PC-9 (cell line): ENCODE data around the gene FTO. TPM values are rescaled to one million over a fixed set of nuclear protein-coding genes. Genes with fewer than 3 reads are reported as not detected.

ENCODE experiments used
- BruUV-seq: library from RNA; stranded (reverse); fragments of 400-500 nt; replicated peaks from 2 replicates; lab custom pipeline; 2021; lab: Mats Ljungman, UMichigan
- CTCF ChIA-PET: fragments of 300-600 bp; sonication (Branson Sonifier 250); formaldehyde crosslinking; loops from one replicate; lab custom pipeline; 2022; ENCODE audit warnings: antibody characterized with exemption; lab: Charles Lee
- POLR2A ChIA-PET: fragments of 300-600 bp; sonication (Branson Sonifier 250); formaldehyde crosslinking; loops from one replicate; lab custom pipeline; 2022; ENCODE audit warnings: antibody characterized with exemption; ENCODE audit not compliant: unreplicated experiment; lab: Charles Lee
- DNase-seq, 2 experiments: peaks; one replicate each; pipeline versions ENCODE4 v3.0.0 to v3.0.0-alpha.2; 2015 to 2022; ENCODE audit warnings: mixed read lengths in 1 of 2
- H2AFZ ChIP-seq: fragments of 200-600 bp; sonication (generic); 2 replicates; pipeline ENCODE4 v1.8.1; 2017; ENCODE audit warnings: antibody characterized with exemption
- H3F3A ChIP-seq: fragments of 200-600 bp; sonication (generic); 2 replicates; pipeline ENCODE4 v1.8.1; 2017; ENCODE audit warnings: antibody characterized with exemption, mild to moderate bottlenecking, low read depth; ENCODE audit not compliant: insufficient read depth
- H3K27ac ChIP-seq: fragments of 200-600 bp; sonication (generic); 2 replicates; pipeline ENCODE4 v1.6.1; 2016; ENCODE audit warnings: mixed run types
- H3K27me3 ChIP-seq: fragments of 200-600 bp; sonication (generic); 2 replicates; pipeline ENCODE4 v1.6.1; 2016; ENCODE audit warnings: low read depth, mixed run types; ENCODE audit not compliant: insufficient read depth
- H3K36me3 ChIP-seq: fragments of 200-600 bp; sonication (generic); 2 replicates; pipeline ENCODE4 v1.6.1; 2016; ENCODE audit warnings: low read depth, mixed run types
- H3K4me1 ChIP-seq: fragments of 200-600 bp; sonication (generic); replicated peaks from 2 replicates; pipeline ENCODE4 v1.6.1; 2016; ENCODE audit warnings: mixed run types; ENCODE audit not compliant: insufficient read depth
- H3K4me2 ChIP-seq: fragments of 200-600 bp; sonication (generic); 2 replicates; pipeline ENCODE4 v1.6.1; 2017; ENCODE audit warnings: mixed run types
- H3K4me3 ChIP-seq: fragments of 200-600 bp; sonication (generic); 2 replicates; pipeline ENCODE4 v1.6.1; 2016; ENCODE audit warnings: mixed run types
- H3K79me2 ChIP-seq: fragments of 200-600 bp; sonication (generic); 2 replicates; pipeline ENCODE4 v1.6.1; 2017; ENCODE audit warnings: low read depth, mixed run types
- H3K9me2 ChIP-seq: fragments of 200-600 bp; sonication (generic); 2 replicates; pipeline ENCODE4 v1.8.1; 2017; ENCODE audit warnings: mild to moderate bottlenecking; ENCODE audit not compliant: insufficient read depth
- H3K9me3 ChIP-seq: fragments of 200-600 bp; sonication (generic); 2 replicates; pipeline ENCODE4 v1.8.1; 2016; ENCODE audit warnings: low read depth; ENCODE audit not compliant: insufficient read depth
- H4K20me1 ChIP-seq: fragments of 200-600 bp; sonication (generic); 2 replicates; pipeline ENCODE4 v1.8.1; 2017; ENCODE audit not compliant: insufficient read depth
- CTCF ChIP-seq: fragments of 200-600 bp; sonication (generic); conservative IDR thresholded peaks from 2 replicates; pipeline ENCODE4 v1.6.1; 2017; ENCODE audit warnings: mixed run types, antibody characterized with exemption, mild to moderate bottlenecking, moderate library complexity
- EZH2 ChIP-seq: fragments of 200-600 bp; sonication (generic); IDR thresholded peaks from 2 replicates; pipeline ENCODE4 v1.8.0; 2017; ENCODE audit warnings: antibody characterized with exemption, low read depth
- intact Hi-C: fragments of 100-400 bp; cut with micrococcal nuclease; formaldehyde crosslinking; loops from one replicate; pipeline ENCODE4 v1.10.0; 2022; ENCODE audit not compliant: unreplicated experiment
- total RNA-seq: library from RNA; stranded (reverse); gene quantifications from 2 replicates; pipeline ENCODE4 v1.2.3, GENCODE V29; 2021

FTO gene
- total RNA-seq, 1 experiment from 2014 or later: 58.1 TPM

- intact Hi-C loops: no loop called here
- H4K20me1 ChIP-seq: no peaks in the 10 kb centered on the region
- H2AFZ ChIP-seq: no peak overlapping the region
- no peaks in the 10 kb centered on the region for H3F3A ChIP-seq
- no peaks in the 10 kb centered on the region for H3K9me3 ChIP-seq
- POLR2A ChIA-PET: no interaction called here
- no peaks in the 10 kb centered on the region for H3K4me1 ChIP-seq
- CTCF ChIA-PET: no interaction called here
- H3K27ac ChIP-seq: no peak overlapping the region
- H3K4me3 ChIP-seq: no peak overlapping the region
- no peak overlapping the region for H3K4me2 ChIP-seq
- H3K9me2 ChIP-seq: no peaks in the 10 kb centered on the region
- no TSS peak for BruUV-seq
- H3K36me3 ChIP-seq: no peaks in the 10 kb centered on the region
- TF ChIP-seq EZH2 (no peak), CTCF (no peak)
- no peaks in the 10 kb centered on the region for H3K27me3 ChIP-seq
- no peak for DNase-seq
- no peaks in the 10 kb centered on the region for H3K79me2 ChIP-seq
These were observed 256.3 kb downstream of the FTO start for GRCh38 chr16:53960050-53960812.

- H3K4me3 ChIP-seq: no peak overlapping the region
- CTCF ChIA-PET: interaction anchor here (0.5 kb wide), 1 partner anchor 938 kb away, joined by 3 read pairs; no protein-coding TSS in a partner anchor
These were observed 257.1 kb downstream of the FTO start for GRCh38 chr16:53960954-53961616.

GRCh38 chr16:53962041-53962440, 258.1 kb downstream of the FTO start:
- H3K79me2 ChIP-seq: no peaks in the 10 kb centered on the region
- H3K4me1 ChIP-seq: no peaks in the 10 kb centered on the region
- H3K27ac ChIP-seq: no peak overlapping the region
- no peak for TF ChIP-seq EZH2
- TF ChIP-seq CTCF: no peak
- H3K36me3 ChIP-seq: no peaks in the 10 kb centered on the region
- no peaks in the 10 kb centered on the region for H4K20me1 ChIP-seq
- no peaks in the 10 kb centered on the region for H3K9me3 ChIP-seq
- BruUV-seq: no TSS peak
- H3K4me3 ChIP-seq: no peak overlapping the region
- no peaks in the 10 kb centered on the region for H3K9me2 ChIP-seq
- ChIA-PET POLR2A (interaction anchor here (0.6 kb wide), 1 partner anchor 324 kb away, joined by 3 read pairs; no protein-coding TSS in a partner anchor), CTCF (no interaction called here)
- H3F3A ChIP-seq: no peaks in the 10 kb centered on the region
- intact Hi-C loops: no loop called here
- no peak overlapping the region for H2AFZ ChIP-seq
- no peak overlapping the region for H3K4me2 ChIP-seq
- DNase-seq: no peak
- H3K27me3 ChIP-seq: no peaks in the 10 kb centered on the region

More at GRCh38 chr16:53960954-53961616, 257.1 kb downstream of the FTO start:
- Histone ChIP-seq H3K4me1 (no peaks in the 10 kb centered on the region), H3K36me3 (no peaks in the 10 kb centered on the region), H3K27ac (no peak overlapping the region), H3K9me3 (no peaks in the 10 kb centered on the region), H3K4me2 (no peak overlapping the region), H2AFZ (no peak overlapping the region), H3K9me2 (no peaks in the 10 kb centered on the region), H4K20me1 (no peaks in the 10 kb centered on the region), H3K27me3 (no peaks in the 10 kb centered on the region), H3F3A (no peaks in the 10 kb centered on the region), H3K79me2 (no peaks in the 10 kb centered on the region)
- no peak for DNase-seq
- BruUV-seq: no TSS peak
- intact Hi-C loops: no loop called here
- TF ChIP-seq CTCF (no peak), EZH2 (no peak)
- POLR2A ChIA-PET: interaction anchor here (0.6 kb wide), 2 partner anchors 105 to 325 kb away, joined by 3 read pairs; no protein-coding TSS in a partner anchor
